Endometrial microvascular endothelial cells (primary cell): ENCODE data around the gene TTC39A. TPM values are rescaled to one million over a fixed set of nuclear protein-coding genes. Genes with fewer than 3 reads are reported as not detected.
"Not testable (repeated sequence)": the region's sequence is repeated elsewhere in the genome, so short reads cannot be mapped to it uniquely, and the experiment has no call there.

Source experiments
- in situ Hi-C: cut with HindIII; loops from 2 replicates; pipeline ENCODE4 v1.10.0; 2017; ENCODE audit warnings: low sequenced_read_pairs, low pct_unique_long_range_greater_than_20kb; ENCODE audit errors: inconsistent ontology term
- total RNA-seq: library from RNA; depleted of rRNA; stranded (reverse); fragments of >200 nt; gene quantifications from one replicate; pipeline ENCODE4 v1.2.3, GENCODE V29; 2015; ENCODE audit errors: inconsistent ontology term

Gene TTC39A
- total RNA-seq, 1 donor from 2014 or later, result 1.6 TPM

DNA sequence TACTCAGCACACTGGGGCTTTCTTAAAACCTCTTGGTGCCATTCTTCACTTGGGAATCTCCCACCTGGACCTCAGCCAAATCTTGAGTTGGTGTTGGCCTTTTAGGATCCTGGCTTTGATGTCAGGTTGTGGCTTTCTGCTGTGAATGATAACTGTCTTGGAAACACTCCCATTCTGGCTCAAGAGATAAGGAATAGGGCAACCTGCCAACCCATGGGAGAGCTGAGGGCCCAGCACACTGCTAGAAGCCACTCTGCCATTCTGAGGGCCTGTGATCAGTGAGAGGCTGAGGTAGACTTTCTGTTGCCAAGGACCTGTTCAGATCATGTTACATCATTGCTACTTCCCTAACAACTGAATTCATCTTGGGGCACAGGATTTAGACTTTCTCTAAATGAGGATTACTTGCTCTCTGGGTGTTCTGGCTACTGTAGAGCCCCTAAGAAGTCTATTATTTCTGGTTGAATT is 45.8 kb downstream of the TTC39A start:
- in situ Hi-C loops, result no loop called here

DNA sequence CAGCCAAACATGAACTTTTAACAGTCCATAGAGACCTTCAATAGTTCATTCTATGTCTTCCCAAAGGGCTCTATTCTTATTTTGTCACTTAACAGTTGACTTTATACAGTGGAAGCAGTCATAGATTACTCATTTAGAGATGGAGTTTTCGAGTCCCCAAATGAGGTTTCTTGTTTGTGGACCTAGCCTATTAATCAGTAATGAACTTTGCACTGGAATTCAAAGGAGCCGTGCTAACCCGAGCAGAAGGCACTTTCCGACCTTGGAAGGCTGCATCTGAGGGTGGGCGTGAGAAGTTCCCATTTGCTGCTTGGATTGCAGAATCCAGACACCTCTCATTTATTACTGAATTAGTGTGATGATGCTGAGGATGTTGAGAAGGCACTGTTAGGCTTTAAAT is 46.4 kb downstream of the TTC39A start:
- in situ Hi-C loops, result no loop called here

DNA sequence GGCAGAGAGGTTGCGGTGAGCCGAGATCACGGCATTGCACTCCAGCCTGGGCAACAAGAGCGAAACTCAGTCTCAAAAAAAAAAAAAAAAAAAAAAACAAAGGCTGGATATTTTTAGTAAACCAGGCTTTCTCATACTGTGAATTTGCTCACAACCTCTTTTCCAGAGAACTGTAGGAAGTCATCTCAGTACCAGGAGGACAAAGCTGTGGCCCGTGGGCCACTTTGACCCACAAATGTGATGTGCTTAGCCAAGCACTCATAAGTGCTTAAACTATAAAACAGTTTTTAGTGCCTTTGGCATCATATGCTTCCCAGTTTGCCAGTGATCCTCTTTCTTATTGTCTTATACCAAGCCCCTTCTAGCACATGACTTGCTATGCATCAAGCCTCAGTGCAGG is 47.8 kb downstream of the TTC39A start:
- in situ Hi-C loops, result no loop called here

DNA sequence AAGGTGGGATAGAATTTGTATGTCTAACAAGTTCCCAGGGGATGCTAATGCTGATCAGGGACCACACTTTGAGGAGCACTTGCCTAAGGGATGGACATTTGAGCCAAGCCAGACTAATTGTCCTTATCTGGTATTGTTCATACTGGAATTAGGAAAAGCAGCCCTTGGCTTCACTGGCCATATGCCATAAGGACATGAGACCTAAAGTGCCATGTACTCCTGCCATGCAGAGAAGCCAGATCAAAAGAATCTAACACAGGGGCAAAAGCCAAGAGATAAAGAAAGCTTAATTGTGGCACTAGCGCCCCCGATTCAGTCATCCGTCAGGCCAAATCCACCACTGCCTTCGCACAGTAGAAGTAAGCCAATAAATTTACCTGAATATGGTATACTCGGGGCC is 48.6 kb downstream of the TTC39A start:
- in situ Hi-C loops, result no loop called here

DNA sequence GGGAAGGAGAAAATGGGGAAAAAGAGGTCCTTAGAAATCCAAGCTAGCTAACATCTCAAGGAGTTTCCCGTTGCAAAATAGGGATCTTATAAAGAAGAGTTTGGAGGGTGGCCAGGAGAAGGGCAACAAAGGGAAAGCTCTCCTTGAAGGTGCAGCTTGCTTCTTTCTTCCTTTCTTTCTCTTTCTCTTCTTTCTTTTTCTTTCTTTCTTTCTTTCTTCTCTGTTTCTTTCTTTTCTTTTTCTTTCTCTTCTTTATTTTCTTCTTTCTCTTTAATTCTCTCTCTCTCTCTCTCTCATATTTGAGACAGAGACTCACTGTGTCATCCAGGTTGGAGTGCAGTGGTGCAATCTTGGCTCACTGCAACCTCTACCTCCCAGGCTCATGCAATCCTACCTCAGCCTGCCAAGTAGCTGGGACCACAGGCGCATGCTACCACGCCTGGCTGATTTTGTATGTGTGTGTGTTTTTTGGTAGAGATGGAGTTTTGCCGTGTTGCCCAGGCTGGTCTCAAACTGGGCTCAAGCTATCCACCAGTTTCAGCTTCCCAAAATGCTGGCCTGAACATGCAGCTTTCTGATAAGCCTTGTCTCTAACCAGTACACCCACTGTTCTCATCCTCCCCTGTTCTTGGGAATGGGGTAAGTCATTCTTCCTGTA is 49.9 kb downstream of the TTC39A start:
- in situ Hi-C loops, result no loop called here

DNA sequence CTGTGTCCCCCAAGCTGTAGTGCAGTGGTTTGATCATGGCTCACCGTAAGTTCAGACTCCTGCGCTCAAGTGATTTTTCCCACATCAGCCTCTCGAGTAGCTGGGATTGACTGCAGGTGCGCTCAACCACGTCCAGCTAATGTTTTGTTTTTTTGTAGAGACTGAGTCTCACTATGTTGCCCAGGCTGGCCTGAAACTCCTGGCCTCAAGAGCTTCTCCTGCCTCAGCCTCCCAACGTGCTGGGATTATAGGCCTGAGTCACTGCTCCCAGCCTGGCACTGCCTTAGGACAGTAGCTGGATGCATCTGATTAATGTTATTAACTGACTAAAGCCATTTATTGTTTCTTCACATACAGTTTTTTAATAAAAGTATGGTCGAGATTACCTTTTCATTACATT is 54.1 kb downstream of the TTC39A start:
- in situ Hi-C loops, result no loop called here

DNA sequence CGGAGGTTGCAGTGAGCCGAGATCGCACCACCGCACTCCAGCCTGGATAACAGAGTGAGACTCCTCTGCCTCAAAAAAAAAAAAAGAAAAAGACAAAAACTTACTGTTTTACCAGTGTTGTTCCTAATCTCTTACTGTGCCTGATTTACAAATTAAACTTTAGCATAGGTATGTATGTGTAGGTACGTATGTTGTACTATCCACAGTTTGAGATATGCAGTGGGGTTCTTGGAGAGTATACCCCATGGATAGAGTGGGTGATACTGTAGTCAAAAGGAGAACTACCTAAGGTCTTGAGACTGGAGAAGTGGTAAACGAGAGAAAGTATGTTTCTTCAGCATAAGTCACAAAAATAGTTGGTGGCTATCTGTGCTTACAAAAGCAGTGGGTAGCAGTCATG is 55.7 kb downstream of the TTC39A start:
- in situ Hi-C loops, result no loop called here

DNA sequence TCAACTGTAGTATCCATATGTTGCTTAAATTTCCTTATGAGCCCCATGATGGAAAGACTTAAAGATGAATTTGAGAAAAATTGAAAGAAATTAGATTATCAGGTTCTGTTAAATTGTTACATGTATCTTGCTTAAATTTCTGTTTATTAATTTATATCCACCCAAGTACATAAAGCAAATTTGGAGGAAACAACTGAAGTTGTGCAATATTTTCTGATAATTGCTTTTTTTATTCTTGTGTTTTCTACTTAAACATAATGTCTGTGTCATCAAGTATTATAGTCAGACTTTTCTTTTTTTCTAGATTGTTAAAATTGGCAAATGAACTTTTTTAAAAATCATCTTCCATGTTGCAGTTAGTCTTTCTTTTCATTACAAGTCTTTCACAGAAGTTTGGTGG is 57.4 kb downstream of the TTC39A start:
- in situ Hi-C loops, result no loop called here

DNA sequence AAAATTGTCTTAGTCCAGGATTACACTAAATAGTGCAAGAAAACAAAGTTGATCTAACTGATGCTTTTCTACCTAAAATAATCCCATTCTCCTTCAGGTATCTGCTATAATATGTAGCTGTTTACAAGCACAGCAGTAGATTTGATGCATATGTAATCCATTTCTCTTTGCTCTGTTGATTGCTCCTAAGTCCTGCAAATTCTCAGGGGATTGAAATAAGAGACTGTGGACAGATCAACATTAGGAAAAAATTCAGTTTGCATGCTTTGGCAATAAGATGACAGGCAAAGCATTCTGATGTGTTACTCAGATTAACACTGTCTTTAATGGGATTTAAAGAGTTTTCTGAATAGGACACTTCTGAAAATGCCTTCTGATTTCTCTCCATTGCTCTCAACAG is 59.6 kb downstream of the TTC39A start:
- in situ Hi-C loops, result no loop called here

DNA sequence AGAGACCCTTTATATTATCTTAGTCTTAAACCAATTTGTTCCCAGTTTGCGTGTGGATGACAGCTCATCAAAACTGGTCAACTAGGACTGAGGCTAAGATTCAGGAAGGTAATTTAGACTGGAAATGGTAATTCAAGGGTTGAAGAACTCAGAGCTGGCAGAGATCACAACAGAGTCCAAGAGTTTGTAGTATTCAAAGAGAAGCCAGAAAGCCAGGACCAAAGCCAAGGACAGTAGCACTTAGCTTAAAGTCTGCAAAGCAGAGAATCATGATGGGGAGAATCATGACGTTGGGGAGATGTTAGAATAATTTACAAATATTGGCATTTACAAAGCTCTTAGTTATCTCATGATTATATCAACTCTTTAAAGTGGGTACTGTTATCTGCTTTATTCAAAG is 61.7 kb downstream of the TTC39A start:
- in situ Hi-C loops, result no loop called here

DNA sequence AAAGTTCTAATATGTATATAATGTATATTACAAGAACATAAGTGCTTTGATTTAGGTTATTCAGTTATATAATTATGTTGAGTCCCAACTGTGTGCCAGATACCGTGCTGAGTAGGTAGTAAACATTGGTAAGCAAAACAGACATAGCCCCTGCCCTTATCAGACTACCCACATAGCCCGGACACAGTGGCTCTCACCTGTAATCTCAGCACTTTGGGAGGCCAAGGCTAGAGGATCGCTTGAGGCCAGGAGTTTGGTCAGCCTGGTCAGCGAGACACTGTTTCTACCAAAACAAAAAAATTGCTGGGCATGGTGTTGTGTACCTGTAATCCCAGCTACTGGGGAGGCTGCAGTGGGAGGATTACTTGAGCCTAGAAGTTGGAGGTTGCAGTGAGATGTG is 63.6 kb downstream of the TTC39A start:
- in situ Hi-C loops, result no loop called here

DNA sequence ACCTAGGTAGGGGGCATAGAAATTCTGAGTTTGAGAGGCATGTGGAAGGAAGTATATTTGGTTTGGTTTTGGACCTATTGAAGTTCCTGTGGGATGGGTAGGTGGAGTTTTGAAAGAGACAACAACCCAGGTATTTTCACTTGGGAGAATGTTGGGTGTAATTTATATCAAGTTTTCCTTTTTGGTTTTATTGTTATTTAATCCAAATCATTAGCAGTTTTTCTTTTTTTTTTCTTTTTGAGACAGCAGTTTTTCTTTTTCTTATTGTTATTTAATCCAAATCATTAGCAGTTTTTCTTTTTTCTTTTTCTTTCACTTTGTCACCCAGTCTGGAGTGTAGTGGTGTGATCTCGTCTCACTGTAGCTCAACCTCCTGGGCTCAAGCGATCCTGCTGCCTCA is 64.2 kb downstream of the TTC39A start:
- in situ Hi-C loops, result no loop called here

DNA sequence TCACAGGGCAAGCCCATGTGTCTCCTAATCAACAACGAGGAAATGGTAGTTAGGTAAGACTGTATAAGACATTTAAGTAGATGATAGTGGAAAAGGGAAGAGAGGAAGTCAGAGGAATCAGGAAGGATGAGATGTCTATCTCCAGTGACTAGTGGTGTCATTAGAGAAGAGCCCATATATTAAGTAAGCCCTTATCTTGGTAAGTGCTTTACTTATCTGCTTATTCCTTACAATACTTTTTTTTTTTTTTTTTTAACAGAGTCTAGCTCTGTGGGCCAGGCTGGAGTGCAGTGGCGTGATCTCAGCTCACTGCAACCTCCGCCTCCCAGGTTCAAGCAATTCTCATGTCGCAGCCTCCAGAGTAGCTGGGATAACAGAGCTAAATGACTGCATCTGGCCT is 64.7 kb downstream of the TTC39A start:
- in situ Hi-C loops, result no loop called here

DNA sequence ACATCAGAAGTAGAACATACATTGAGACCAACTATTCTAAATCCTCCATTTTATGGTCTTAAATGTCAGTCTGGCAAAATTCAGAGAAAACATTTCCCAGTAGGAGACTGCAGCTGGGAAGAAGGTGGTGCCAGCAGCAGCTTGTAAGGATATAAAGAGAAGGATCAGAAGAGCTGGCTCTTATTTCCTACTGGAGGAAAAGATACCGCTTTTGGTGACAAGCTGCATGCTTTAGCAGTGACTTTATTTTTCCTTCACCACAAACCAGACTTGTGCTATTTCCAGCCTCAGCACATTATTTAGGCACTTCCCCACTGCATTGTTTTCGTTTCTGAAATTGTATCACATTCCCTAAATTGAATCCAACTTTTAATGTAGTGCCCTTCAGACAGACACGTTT is 65.9 kb downstream of the TTC39A start:
- in situ Hi-C loops, result no loop called here

DNA sequence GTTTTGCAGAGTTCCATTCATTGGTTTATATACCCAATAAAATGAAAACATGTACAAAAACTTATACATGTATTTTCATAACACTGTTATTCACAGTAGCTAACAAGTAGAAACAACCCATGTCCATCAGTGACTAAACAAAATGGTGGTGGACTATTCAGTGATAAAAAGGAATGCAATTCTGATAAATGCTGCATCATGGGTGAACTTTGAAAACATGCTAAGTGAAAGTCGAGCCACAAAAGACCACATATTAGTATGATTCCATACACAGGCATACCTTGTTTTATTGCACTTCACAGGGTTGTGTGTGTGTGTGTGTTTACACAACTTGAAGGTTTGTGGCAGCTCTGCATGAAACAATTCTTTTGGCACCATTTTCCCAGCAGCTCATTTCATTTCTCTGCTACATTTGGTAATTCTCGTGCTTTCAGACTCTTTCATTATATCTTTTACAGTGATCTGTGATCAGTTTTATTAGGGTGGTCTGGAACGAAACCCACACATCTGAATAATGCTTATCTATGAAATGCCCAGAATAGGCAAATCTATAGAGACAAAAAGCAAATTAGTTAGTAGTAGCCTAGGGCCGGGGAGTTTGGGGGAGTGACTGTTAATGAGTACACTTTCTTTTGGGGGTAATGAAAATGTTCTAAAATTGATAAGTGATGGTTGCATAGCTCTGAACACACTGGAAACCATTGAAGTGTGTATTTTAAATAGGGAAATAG is 67.0 kb downstream of the TTC39A start:
- in situ Hi-C loops, result no loop called here

DNA sequence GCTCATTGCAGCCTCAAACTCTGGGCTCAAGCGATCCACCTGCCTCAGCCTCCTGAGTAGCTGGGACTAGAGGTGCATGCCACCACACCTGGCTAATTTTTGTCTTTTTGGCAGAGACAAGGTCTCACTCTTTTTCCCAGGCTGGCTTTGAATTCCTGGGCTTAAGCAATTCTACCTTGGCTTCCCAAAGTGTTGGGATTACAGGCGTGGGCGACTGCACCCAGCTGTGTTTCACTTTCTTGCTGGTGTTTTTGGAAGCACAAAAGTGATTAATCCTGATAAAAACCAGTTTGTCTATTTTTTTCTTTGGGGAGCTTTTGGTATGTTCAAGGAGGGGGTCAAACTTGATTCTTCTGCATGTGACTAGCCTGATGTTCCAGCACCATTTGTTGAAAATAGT is 75.0 kb downstream of the TTC39A start:
- in situ Hi-C loops, result no loop called here

DNA sequence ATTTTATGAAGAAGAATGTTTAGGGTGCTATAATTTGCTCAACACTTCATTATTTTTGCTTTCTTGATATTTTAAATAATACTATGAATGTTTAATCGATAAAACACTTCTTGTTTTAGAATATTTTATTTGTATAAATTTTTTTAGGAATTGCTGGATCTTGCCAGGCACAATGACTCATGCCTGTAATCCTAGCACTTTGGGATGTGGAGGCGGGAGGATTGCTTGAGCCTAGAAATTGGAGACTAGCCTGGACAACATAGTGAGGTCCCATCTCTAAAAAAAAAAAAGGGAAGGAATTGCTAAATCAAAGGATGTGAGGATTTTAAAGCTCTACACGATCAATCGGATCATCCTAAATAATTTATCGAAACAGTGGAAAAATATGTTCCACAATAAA is 76.7 kb downstream of the TTC39A start:
- in situ Hi-C loops, result no loop called here

DNA sequence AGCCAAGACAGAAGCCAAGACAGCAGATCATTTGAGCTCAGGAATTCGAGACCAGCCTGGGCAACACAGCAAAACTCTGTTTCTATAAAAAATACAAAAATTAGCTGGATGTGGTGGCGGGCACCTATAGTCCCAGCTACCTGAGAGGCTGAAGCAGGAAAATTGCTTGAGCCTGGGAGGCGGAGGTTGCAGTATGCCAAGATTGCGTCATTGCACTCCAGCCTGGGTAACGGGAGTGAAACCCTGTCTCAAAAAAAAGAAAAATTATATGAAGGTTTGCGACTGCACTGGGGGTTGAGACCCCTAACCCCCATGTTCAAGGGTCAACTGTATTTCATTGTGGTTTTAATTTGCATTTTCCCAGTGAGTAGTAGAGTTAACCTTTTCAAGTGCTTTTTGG is 78.0 kb downstream of the TTC39A start:
- in situ Hi-C loops, result no loop called here

DNA sequence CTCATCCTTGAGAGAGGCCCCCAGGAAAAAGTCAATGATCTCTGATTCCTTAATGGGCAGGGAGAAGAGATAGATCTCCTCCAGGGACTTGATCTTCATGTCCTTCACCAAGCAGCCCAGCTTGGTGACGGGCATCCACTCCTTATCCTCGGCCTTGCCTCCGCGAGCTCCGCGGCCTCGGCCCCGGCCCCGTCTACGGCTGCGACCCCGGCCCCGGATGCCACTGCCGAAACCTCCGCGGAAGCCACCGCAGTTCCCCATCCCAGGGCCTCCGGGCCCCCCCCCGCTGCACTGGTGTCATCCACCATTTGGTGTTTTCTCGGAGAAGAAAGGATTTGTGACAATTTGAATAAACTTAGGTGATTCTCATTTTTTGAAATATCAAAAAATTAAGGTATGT is 79.2 kb downstream of the TTC39A start:
- in situ Hi-C loops, result not testable (repeated sequence)

DNA sequence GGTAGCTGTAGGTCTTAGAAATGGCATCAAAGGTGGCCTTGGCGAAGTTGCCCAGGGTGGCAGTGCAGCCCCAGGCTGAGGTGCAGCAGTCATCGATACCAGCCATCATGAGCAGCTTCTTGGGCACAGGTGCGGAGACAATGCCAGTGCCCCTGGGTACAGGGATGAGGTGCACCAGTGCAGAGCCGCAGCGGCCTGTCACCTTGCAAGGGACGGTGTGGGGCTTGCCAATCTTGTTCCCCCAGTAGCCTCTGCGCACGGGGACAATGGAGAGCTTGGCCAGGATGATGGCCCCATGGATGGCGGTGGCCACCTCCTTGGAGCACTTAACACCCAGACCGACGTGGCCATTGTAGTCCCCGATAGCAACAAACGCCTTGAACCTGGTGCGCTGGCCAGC is 79.6 kb downstream of the TTC39A start:
- in situ Hi-C loops, result not testable (repeated sequence)

DNA sequence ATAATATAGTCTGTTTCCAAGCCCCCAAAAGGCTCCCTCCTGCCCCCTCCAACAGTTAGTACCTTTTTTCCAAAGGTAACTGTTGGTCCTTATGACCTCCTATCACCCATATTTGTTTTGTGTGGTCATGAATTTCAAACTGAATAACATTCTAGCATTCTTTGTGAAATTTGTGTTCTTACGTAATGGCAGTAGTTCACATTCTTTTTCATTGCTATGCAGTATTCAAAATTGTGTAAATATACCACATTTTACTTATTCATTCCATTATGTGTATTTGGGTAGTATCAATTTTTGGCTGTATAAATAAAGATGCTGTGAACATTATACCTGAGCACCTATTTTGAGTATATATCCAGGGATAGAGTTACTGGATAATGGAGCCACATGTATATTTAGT is 80.9 kb downstream of the TTC39A start:
- in situ Hi-C loops, result no loop called here
